ENCODE results near the gene ALPI. TPM values are rescaled to one million over a fixed set of nuclear protein-coding genes. Genes with fewer than 3 reads are reported as not detected.

ALPI gene
- total RNA-seq, 1 donor from 2014 or later: not detected

DNA sequence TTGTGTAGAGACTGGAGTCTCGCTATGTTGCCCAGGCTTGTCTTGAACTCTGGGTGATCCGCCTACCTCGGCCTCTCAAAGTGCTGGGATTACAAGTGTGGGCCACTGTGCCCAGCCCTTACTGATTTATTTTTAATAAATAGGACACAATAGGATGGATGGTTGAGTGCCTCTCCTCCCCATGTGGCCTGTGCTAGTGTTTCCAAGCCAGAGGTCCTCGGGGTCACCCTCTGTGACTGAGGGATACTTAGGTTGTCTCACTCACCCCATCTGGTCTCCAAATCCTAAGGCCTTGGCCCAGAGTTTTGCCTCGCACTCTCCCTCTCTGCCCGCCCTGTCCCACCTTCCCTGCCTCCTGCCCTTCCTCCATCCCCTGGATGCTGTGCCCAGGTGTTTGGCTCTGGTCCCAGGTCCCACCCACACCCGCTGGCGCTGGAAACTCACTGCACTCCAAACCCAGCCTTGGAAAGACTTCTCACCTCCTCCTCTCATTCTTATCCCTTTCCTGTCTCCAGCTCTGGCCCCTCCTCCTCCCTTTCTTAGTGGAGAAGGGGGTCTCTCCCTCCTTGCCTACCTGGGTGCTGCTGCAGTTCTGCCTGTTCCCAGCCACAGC, 36.4 kb downstream of the ALPI start:
- Mint-ChIP-seq H3K4me1 (ENCODE audit: low read depth, unreplicated experiment) (peaks cover 3% of the 10 kb centered on the region), H3K27ac (ENCODE audit: unreplicated experiment) (no peak overlapping the region), H3K27me3 (ENCODE audit: unreplicated experiment) (peaks cover 22% of the 10 kb centered on the region), H3K4me3 (ENCODE audit: unreplicated experiment) (no peak overlapping the region), H3K9me3 (ENCODE audit: unreplicated experiment) (peaks cover 5% of the 10 kb centered on the region), H3K36me3 (ENCODE audit: unreplicated experiment) (no peaks in the 10 kb centered on the region)
- TF ChIP-seq, protein P1, sequence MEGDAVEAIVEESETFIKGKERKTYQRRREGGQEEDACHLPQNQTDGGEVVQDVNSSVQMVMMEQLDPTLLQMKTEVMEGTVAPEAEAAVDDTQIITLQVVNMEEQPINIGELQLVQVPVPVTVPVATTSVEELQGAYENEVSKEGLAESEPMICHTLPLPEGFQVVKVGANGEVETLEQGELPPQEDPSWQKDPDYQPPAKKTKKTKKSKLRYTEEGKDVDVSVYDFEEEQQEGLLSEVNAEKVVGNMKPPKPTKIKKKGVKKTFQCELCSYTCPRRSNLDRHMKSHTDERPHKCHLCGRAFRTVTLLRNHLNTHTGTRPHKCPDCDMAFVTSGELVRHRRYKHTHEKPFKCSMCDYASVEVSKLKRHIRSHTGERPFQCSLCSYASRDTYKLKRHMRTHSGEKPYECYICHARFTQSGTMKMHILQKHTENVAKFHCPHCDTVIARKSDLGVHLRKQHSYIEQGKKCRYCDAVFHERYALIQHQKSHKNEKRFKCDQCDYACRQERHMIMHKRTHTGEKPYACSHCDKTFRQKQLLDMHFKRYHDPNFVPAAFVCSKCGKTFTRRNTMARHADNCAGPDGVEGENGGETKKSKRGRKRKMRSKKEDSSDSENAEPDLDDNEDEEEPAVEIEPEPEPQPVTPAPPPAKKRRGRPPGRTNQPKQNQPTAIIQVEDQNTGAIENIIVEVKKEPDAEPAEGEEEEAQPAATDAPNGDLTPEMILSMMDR (IDR thresholded peaks at IDR 0.05; ENCODE audit: partially characterized antibody, unreplicated experiment): no peak
- no peak for DNase-seq

DNA sequence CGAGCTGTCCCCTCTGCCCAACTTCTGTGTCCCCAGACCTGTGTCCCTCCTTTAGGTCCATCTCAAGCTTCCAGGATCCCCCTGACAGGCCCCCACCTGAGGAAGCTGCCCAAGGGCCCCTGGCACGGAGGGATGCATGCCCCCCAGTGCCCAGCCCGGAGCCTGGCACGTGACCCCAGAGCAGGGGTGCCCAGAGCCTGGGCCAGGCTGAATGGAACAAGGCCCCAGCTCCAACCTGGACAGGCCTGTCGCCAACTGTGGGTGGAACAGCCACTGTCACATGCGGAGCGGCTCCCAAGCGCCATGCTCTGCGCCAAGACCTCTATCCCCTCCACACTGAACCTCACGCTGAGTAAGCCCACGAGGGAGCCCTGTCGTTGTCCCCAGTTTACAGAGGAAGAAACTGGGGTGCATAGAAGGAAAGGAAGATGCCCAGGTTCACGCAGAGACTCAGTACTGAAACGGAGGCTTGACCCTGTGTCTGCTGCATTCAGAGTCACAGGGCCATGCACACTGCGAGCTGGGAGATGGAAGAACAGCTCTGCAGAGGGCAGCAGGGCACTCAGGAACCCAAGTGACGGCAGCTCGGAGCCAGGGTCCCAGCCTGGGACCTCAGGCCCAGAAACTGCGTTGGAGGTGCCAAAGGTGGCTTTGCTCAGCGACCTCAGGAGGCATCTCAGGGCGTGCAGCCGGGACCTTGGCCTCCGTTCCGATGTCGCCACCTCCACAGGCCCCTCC, 37.2 kb downstream of the ALPI start:
- H3K27ac Mint-ChIP-seq (ENCODE audit: unreplicated experiment): no peak overlapping the region
- TF ChIP-seq, protein P1 (IDR thresholded peaks at IDR 0.05; ENCODE audit: partially characterized antibody, unreplicated experiment): no peak
- no peak overlapping the region for H3K4me3 Mint-ChIP-seq (ENCODE audit: unreplicated experiment)
- H3K27me3 Mint-ChIP-seq (ENCODE audit: unreplicated experiment): peaks cover 22% of the 10 kb centered on the region
- H3K9me3 Mint-ChIP-seq (ENCODE audit: unreplicated experiment): peaks cover 5% of the 10 kb centered on the region
- no peak for DNase-seq
- peaks cover 3% of the 10 kb centered on the region for H3K4me1 Mint-ChIP-seq (ENCODE audit: low read depth, unreplicated experiment)
- no peaks in the 10 kb centered on the region for H3K36me3 Mint-ChIP-seq (ENCODE audit: unreplicated experiment)

DNA sequence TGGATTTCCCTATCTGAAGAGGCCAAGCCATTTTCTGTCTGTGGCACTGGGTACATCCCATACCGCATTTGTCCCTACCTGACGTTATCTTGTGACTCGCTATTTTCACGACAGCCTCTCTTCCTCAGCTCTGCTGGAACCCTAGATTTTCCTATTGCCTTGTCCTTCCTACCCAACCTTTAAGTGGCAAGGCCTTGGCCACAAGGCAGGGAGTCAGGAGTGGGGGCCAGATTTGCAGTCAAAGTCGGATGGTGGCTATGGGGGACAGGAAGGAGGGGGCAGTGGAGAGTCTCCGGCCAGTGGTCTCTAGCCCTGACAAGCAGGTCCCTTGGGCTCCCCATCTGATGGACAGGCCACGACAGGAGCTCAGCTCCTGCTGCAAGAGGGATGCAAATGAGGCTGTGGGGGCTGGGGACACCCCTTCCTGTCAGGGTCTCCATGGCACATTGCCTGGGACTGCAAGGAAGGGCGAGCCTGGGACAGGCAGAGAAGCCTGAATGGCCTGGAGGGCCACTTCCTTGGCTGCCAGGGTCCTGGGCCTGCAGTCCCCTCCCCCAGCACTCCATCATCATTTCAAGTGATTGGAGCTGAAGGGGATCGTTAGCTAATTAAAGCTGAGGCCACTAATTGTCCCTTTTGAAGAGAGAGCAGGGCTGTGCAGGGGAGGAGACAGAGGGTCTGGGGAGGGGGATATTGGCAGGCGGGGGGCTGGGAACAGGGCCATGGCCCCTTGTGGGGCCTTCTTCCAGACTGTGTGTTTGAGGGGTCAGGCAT, 37.9 kb downstream of the ALPI start:
- Mint-ChIP-seq H3K4me3 (ENCODE audit: unreplicated experiment) (no peak overlapping the region), H3K36me3 (ENCODE audit: unreplicated experiment) (peaks cover 3% of the 10 kb centered on the region), H3K4me1 (ENCODE audit: low read depth, unreplicated experiment) (peaks cover 3% of the 10 kb centered on the region), H3K9me3 (ENCODE audit: unreplicated experiment) (peaks cover 5% of the 10 kb centered on the region), H3K27me3 (ENCODE audit: unreplicated experiment) (peaks cover 23% of the 10 kb centered on the region), H3K27ac (ENCODE audit: unreplicated experiment) (no peak overlapping the region)
- DNase-seq: no peak
- TF ChIP-seq, protein P1 (IDR thresholded peaks at IDR 0.05; ENCODE audit: partially characterized antibody, unreplicated experiment): no peak

DNA sequence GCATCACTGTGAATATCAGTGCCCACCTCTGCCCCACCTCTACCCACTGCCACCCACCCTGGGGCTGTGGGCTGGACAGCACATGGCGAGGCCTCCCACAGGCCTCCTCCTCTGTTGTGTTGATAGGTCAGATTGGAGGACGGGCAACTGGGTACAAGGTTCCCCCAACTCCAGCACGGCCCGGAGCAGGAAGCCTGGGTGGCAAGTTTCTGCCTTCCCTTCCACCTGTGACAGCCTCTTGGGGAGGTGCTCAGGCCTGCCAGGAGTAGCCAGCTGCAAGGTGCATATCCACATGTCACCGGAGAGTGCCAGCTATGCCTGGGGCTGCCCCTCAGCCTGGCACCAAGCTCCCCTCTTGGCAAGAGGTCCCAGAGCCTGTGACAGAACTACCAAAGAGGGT, 38.6 kb downstream of the ALPI start:
- H3K27me3 Mint-ChIP-seq (ENCODE audit: unreplicated experiment): peaks cover 16% of the 10 kb centered on the region
- H3K4me3 Mint-ChIP-seq (ENCODE audit: unreplicated experiment): no peak overlapping the region
- TF ChIP-seq, protein P1 (IDR thresholded peaks at IDR 0.05; ENCODE audit: partially characterized antibody, unreplicated experiment): no peak
- DNase-seq: no peak
- peaks cover 3% of the 10 kb centered on the region for H3K36me3 Mint-ChIP-seq (ENCODE audit: unreplicated experiment)
- peaks cover 4% of the 10 kb centered on the region for H3K9me3 Mint-ChIP-seq (ENCODE audit: unreplicated experiment)
- H3K27ac Mint-ChIP-seq (ENCODE audit: unreplicated experiment): no peak overlapping the region
- peaks cover 3% of the 10 kb centered on the region for H3K4me1 Mint-ChIP-seq (ENCODE audit: low read depth, unreplicated experiment)

Data from glutamatergic neuron (in vitro differentiated cells).